Cortex of kidney (tissue), 1 donor: ENCODE results near the gene PRRC2C.
"Not testable (repeated sequence)": the region's sequence is repeated elsewhere in the genome, so short reads cannot be mapped to it uniquely, and the experiment has no call there.

Source experiments
- DNase-seq: peaks from one replicate; lab custom pipeline; 2025; lab: John Stamatoyannopoulos, UW

PRRC2C gene

GRCh38 chr1:171485375-171486047, at the start of gene PRRC2C:
Gene PRRC2C, plus strand, starts transcription at chr1:171485530. Its CDS starts 26,559 bp downstream, at chr1:171512089.
- peak; percentile 40 for DNase-seq

GRCh38 chr1:171438441-171438840, 46.9 kb upstream of the PRRC2C start:
- DNase-seq = no peak

DNA sequence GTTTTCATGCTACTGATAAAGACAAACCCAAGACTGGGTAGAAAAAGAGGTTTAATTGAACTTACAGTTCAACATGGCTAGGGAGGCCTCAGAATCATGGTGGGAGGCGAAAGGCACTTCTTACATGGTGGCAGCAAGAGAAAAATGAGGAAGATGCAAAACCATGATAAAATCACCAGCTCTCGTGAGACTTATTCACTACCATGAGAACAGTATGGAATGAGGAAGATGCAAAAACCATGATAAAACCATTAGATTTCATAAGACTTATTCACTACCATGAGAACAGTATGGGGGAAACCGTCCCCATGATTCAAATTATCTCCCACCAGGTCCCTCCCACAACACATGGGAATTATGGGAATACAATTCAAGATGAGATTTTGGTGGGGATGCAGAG, 45.1 kb upstream of the PRRC2C start:
- not testable (repeated sequence) for DNase-seq

GRCh38 chr1:171441278-171441895, 43.9 kb upstream of the PRRC2C start:
- not testable (repeated sequence) for DNase-seq

GRCh38 chr1:171446386-171446785, 38.9 kb upstream of the PRRC2C start:
- DNase-seq = no peak

GRCh38 chr1:171455967-171456366, 29.4 kb upstream of the PRRC2C start:
- no peak for DNase-seq

DNA sequence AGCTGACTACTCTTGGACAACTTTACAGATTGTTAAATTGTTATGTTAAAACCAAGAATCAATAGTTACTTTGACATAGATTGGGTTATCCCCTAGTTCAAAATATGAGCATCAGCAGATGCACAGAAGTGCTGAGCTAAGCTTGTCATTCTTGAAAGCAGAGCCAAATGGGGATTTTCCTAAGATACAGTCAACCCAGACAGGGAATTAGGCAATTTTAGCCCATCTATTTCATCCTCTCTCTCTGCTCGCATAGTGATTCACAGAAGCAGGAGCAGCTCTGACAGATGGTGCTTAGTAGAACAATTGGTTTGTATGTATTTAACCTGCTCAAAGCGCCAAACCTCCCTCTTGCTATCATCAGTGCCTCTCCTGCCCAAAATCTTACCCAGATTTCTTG, 27.9 kb upstream of the PRRC2C start:
- no peak for DNase-seq

DNA sequence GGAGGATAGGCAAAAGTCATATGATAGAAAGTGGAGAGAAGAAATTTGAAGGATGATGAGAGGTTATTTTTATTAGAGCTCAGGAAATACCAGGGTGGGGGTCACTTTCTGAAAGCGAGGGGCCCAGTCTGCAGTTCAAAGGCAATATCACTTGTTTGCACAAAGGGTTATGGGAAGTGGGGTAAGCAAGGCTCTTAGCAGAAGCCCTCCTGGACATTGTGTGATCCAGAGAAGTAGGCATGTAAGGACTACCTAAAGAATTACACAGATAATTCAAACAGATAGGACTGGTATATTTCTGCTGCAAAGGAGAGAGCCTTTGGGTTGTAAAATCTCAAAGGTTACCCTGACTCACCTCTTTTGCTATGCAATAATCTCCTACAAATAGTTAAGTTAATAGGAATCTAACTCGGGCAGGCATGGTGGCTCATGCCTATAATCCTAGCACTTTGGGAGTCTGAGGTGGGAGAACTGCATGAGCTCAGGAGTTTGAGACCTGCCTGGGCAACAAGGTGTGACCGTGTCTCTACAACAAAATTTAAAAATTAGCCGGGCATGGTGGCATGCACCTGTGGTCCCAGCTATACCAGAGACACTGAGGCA, 25.2 kb upstream of the PRRC2C start:
- no peak for DNase-seq

GRCh38 chr1:171467626-171468025, 17.7 kb upstream of the PRRC2C start:
- no peak for DNase-seq

DNA sequence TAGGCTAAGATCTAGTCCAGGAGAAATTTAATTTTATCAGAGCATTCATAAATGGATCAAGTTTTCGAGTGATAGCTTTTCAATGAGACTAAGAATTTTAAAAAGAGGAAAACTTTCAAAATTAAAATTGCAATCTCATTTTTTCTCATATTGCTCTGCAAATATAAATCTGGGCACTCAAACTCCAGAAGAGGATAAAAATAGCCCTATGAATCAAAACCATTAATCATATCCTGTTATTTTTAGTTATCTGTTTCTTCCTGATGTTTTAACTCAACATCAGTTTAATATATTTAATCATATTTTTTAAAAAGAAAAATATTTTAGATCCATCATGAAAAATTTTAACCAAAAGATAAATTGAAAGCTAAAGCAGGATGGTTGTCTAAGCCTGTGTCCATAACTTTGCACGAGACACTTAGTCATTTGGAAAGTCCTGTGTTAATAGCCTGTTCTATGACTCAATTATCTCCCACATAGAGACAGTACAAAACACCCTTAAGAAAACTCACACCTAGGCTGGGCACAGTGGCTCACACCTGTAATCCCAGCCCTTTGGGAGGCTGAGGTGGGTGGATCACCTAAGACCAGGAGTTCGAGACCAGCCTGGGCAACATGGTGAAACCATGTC, 17.1 kb upstream of the PRRC2C start:
- DNase-seq = no peak

- no peak for DNase-seq
Observed at GRCh38 chr1:171470726-171471125, 14.6 kb upstream of the PRRC2C start.

DNA sequence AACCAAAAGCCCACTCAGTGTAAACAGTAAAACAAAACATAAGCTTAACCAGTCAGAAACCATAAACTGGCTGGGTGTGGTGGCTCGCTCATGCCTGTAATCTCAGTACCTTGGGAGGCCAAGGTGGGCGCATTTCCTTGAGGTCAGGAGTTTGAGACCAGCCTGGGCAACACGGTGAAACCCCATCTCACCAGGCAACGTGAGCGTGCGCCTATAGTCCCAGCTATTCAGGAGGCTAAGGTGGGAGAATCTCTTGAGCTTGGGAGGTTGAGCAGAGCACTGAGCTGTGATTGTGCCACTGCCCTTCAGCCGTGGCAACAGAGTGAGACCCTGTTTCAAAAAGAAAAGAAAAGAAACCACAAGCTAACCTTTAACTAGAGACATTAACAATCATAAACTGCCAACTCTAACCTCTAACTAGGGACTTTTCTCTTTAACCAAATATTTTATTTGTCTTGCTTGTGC, 13.1 kb upstream of the PRRC2C start:
- no peak for DNase-seq

DNA sequence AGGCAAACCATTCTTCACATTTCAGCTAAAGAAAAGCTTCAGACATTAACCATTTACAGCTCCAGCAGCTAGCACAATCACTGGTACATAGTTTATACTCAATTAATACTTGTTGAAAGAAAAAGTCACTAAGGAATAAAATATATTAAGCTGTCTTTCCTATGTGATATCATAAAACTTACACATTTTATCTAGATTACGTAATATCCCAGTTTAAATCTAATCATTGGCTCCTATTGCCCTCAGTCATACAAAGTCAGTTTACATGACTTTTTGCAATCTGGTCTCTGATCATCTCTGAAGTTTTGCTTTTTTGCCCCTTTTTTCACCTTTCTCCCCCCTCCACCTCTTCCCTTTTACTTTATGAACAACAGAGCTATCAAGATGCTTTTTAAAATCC, 8.5 kb upstream of the PRRC2C start:
- no peak for DNase-seq

- no peak for DNase-seq
Observed at GRCh38 chr1:171477804-171478203, 7.5 kb upstream of the PRRC2C start.

GRCh38 chr1:171480035-171480434, 5.3 kb upstream of the PRRC2C start:
- no peak for DNase-seq

- no peak for DNase-seq
Observed at GRCh38 chr1:171484760-171485374, 463 bp upstream of the PRRC2C start.

DNA sequence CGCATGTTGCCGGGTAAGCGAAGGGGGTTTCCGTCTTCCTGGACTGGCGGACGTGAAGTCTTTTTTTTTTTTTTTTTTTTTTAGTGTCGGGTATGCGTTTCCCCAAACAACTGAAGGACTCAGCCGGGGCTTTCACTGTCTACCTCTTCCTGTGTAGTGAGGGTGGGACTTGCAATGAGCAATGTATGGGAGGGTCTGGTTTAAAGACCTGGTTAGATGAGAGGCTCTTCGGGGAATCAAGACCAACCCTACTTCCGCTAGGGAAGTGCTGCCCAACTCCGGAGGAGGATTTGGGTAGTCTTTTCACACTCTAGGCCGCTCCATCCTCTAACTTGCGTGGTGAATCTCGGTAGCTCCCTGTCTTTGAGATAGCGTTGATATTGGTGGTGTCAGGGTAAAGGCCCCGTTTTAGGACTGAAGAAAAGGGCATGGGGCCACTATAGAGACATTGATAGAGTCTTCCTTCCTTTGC, 754 bp downstream of the PRRC2C start:
- DNase-seq = no peak

DNA sequence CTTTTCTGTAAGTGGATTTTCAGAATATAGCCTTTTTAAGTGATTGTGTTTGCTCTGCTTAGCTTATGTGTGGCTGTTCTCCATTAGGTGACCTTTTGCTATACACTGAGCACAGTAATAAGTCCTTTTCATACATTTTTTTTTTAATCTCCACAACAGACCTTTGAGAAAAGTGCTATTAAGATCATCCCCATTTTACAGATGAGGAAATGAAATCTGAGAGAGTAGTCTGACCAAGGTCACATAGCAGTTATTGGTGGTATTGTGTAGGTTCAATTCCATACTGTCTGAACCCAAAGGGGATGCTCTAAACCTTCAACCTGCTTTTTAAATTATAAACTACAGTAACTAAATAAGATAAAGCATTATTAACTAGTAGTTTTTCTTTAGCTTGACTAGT, 1.7 kb downstream of the PRRC2C start:
- no peak for DNase-seq

- no peak for DNase-seq
Observed at GRCh38 chr1:171488190-171488929, 3.0 kb downstream of the PRRC2C start.

DNA sequence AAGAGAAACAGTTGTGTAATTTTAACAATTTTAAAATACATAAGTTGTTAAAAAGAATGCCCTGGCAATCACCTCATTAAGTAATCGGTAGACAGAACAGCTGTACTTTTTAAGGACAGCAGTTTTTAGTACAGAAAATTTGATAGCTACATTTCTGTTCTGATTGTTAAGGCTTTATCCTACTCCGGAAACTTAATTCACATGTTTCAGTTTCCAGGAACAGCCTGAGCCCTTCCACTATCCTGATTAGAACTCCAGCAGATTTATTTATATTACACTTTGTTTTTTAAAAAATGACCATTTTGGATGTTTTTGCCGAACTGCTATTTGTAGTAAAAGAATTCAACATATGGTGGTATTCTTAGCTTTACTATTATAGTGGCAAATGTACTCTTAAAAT, 8.7 kb downstream of the PRRC2C start:
- DNase-seq = no peak

GRCh38 chr1:171495444-171495843, 10.1 kb downstream of the PRRC2C start:
- no peak for DNase-seq

DNA sequence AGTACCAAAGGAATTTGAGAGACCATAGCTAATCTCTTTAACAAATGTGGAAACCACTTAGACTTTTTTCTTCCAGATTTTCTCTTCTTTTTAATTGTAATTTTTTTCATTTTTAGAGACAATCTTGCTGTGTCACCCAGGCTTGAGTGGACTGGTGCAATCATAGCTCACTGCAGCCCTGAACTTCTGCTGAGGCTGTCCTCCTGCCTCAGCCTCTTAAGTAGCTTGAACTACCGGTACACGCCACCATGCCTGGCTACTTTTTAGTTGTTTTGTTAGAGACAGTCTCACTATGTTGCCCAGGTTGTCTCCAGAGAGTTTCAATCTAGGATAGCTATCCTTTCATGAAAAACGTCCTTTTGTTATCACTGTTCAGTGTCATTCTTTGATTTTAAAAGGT, 15.0 kb downstream of the PRRC2C start:
- no peak for DNase-seq
